Thyroid gland (tissue), 4 donors: Measurements from ENCODE around the gene ARL10. TPM values are rescaled to one million over a fixed set of nuclear protein-coding genes. Genes with fewer than 3 reads are reported as not detected.

Experiments
- DNase-seq, 2 donors: peaks; one replicate each; pipeline ENCODE4 v3.0.0-alpha.2; 2019
- H3K27ac ChIP-seq, 3 donors: fragments of 200-600 bp; sonication (generic); 1 replicate in 2 of 3; 2 replicates in 1 of 3; pipeline ENCODE4 v1.5.1; 2016 to 2019; ENCODE audit warnings: mild to moderate bottlenecking in 1 of 3, moderate library complexity in 1 of 3
- H3K27me3 ChIP-seq: fragments of 200-600 bp; sonication (generic); one replicate; pipeline ENCODE4 v1.5.1; 2019
- H3K36me3 ChIP-seq, 2 donors: fragments of 200-600 bp; sonication (generic); one replicate each; pipeline ENCODE4 v1.5.1; 2016 to 2019
- H3K4me1 ChIP-seq, 2 donors: fragments of 200-600 bp; sonication (generic); one replicate each; pipeline ENCODE4 v1.5.1; 2017 to 2019
- H3K4me3 ChIP-seq, 3 donors: fragments of 200-600 bp; sonication (generic); replicated peaks in 1 of 3; 1 replicate in 2 of 3; 2 replicates in 1 of 3; pipeline ENCODE4 v1.5.1; 2016; ENCODE audit warnings: mild to moderate bottlenecking in 1 of 3
- H3K9me3 ChIP-seq: fragments of 200-600 bp; sonication (generic); one replicate; pipeline ENCODE4 v1.5.1; 2017
- CTCF ChIP-seq, 6 experiments: fragments of 200-600 bp in 3 of 6; fragments of 450-650 bp in 3 of 6; sonication (generic) in 3 of 6; IDR thresholded peaks; one replicate each; pipeline ENCODE4 v1.5.1; 2016 to 2019; ENCODE audit warnings: antibody characterized with exemption in 6 of 6, mild to moderate bottlenecking in 2 of 6, inconsistent platforms in 1 of 6, moderate library complexity in 1 of 6
- POLR2A ChIP-seq, 2 donors: fragments of 450-650 bp; IDR thresholded peaks; one replicate each; pipeline ENCODE4 v1.6.1; 2017; ENCODE audit warnings: antibody characterized with exemption in 2 of 2, mild to moderate bottlenecking in 2 of 2, moderate library complexity in 1 of 2
- WGBS, 2 donors: methylation state at CpG; one replicate each; pipeline ENCODE4 v1.1.5; 2017; 5-methylcytosine and 5-hydroxymethylcytosine counted together
- intact Hi-C: fragments of 100-400 bp; cut with DNase I; formaldehyde crosslinking; loops from one replicate; pipeline ENCODE4 v1.15.1; 2023
- total RNA-seq, 4 donors: library from RNA; depleted of rRNA; stranded (reverse); fragments of >200 nt; gene quantifications; one replicate each; pipeline ENCODE4 v1.2.3, GENCODE V29; 2016

Gene ARL10
- total RNA-seq, 4 donors from 2014 or later = 2.1 to 11.0 (median 2.8) TPM

GRCh38 chr5:176379881-176380280, 14.6 kb downstream of the ARL10 start:
- no peak overlapping the region for H3K4me3 ChIP-seq
- H3K27me3 ChIP-seq = no peaks in the 10 kb centered on the region
- no peak overlapping the region for H3K27ac ChIP-seq
- intact Hi-C loops = no loop called here
- WGBS, 2 donors = 85 to 87% methylated on average over 3 of the region's 3 CpGs
- H3K36me3 ChIP-seq = peaks cover 17 to 18% of the 10 kb centered on the region in 2 donors
- H3K9me3 ChIP-seq = no peaks in the 10 kb centered on the region
- DNase-seq = no peak
- no peak for TF ChIP-seq CTCF (IDR thresholded peaks at IDR 0.05)
- no peak for TF ChIP-seq POLR2A (IDR thresholded peaks at IDR 0.05)
- H3K4me1 ChIP-seq = no peaks in the 10 kb centered on the region

- no peak overlapping the region for H3K4me3 ChIP-seq
- H3K9me3 ChIP-seq = no peaks in the 10 kb centered on the region
- intact Hi-C loops = no loop called here
- DNase-seq = no peak
- no peak overlapping the region for H3K27ac ChIP-seq
- no peaks in the 10 kb centered on the region for H3K27me3 ChIP-seq
- peaks cover 20 to 24% of the 10 kb centered on the region in 2 donors for H3K36me3 ChIP-seq
- 73 to 98% methylated on average over 3 of the region's 3 CpGs for WGBS, 2 donors
- TF ChIP-seq POLR2A (IDR thresholded peaks at IDR 0.05) = no peak
- no peak for TF ChIP-seq CTCF (IDR thresholded peaks at IDR 0.05)
- H3K4me1 ChIP-seq = no peaks in the 10 kb centered on the region
These were observed 16.1 kb downstream of the ARL10 start for GRCh38 chr5:176381423-176381822.

- intact Hi-C loops = no loop called here
- 94 to 97% methylated on average over 3 of the region's 3 CpGs for WGBS, 2 donors
- H3K4me1 ChIP-seq = peaks cover 0 to under 1% of the 10 kb centered on the region in 2 donors
- H3K36me3 ChIP-seq = peaks cover 20 to 24% of the 10 kb centered on the region in 2 donors
- no peaks in the 10 kb centered on the region for H3K27me3 ChIP-seq
- H3K9me3 ChIP-seq = no peaks in the 10 kb centered on the region
- H3K27ac ChIP-seq = no peak overlapping the region
- no peak for DNase-seq
- TF ChIP-seq POLR2A (IDR thresholded peaks at IDR 0.05) (no peak), CTCF (IDR thresholded peaks at IDR 0.05) (no peak)
- H3K4me3 ChIP-seq = no peak overlapping the region
These were observed 16.7 kb downstream of the ARL10 start for GRCh38 chr5:176381979-176382378.

- Histone ChIP-seq H3K27ac (no peak overlapping the region), H3K4me3 (no peak overlapping the region), H3K36me3 (peaks cover 20 to 24% of the 10 kb centered on the region in 2 donors), H3K4me1 (peaks cover 4 to 7% of the 10 kb centered on the region in 2 donors), H3K9me3 (no peaks in the 10 kb centered on the region), H3K27me3 (no peaks in the 10 kb centered on the region)
- no peak for TF ChIP-seq CTCF (IDR thresholded peaks at IDR 0.05)
- TF ChIP-seq POLR2A (IDR thresholded peaks at IDR 0.05) = no peak
- DNase-seq = no peak
- intact Hi-C loops = no loop called here
- WGBS, 2 donors = 89 to 100% methylated on average over 3 of the region's 3 CpGs
These were observed 17.4 kb downstream of the ARL10 start for GRCh38 chr5:176382721-176383120.

- Histone ChIP-seq H3K27ac (no peak overlapping the region), H3K36me3 (peaks cover 20 to 24% of the 10 kb centered on the region in 2 donors), H3K4me3 (no peak overlapping the region), H3K9me3 (no peaks in the 10 kb centered on the region), H3K27me3 (no peaks in the 10 kb centered on the region), H3K4me1 (peaks cover 8 to 11% of the 10 kb centered on the region in 2 donors)
- intact Hi-C loops = no loop called here
- DNase-seq = no peak
- 91% methylated on average over 14 to 15 of the region's 15 CpGs for WGBS, 2 donors
- TF ChIP-seq POLR2A (IDR thresholded peaks at IDR 0.05) (no peak), CTCF (IDR thresholded peaks at IDR 0.05) (no peak)
These were observed 18.1 kb downstream of the ARL10 start for GRCh38 chr5:176383248-176383905.
